ENCODE data around the gene TBC1D2B. TPM values are rescaled to one million over a fixed set of nuclear protein-coding genes. Genes with fewer than 3 reads are reported as not detected.
A peak's percentile ranks its signal among the peaks of the same experiment; 100 is the strongest.

The TBC1D2B gene
- total RNA-seq, 1 experiment from 2014 or later: 17.6 TPM

GRCh38 chr15:77989296-77990143, 88.0 kb downstream of the TBC1D2B start:
- H2BK12ac ChIP-seq (ENCODE audit: insufficient read length, low read depth, low read length): no peak overlapping the region
- no peaks in the 10 kb centered on the region for H3K79me1 ChIP-seq (ENCODE audit: insufficient read depth, low read depth, low read length, poor library complexity, severe bottlenecking)
- peak overlapping the region; percentile 4; the same call in 1 of the 2 replicates for H3K14ac ChIP-seq (ENCODE audit: insufficient read depth, low read length)
- H3K9me3 Mint-ChIP-seq: no peaks in the 10 kb centered on the region
- H3K23me2 ChIP-seq (ENCODE audit: insufficient read length, low read depth, low read length, poor library complexity, severe bottlenecking): no peaks in the 10 kb centered on the region
- H3K9me3 ChIP-seq (ENCODE audit: control insufficient read depth, low read depth, low read length): no peaks in the 10 kb centered on the region
- no peak overlapping the region for H2BK120ac ChIP-seq (ENCODE audit: low read depth, low read length, poor library complexity, severe bottlenecking)
- no peak overlapping the region for H4K8ac ChIP-seq (replicated peaks; ENCODE audit: insufficient read length, low read depth, low read length)
- no peaks in the 10 kb centered on the region for H3K36me3 Mint-ChIP-seq (ENCODE audit: insufficient read depth in 1 of 3, low read depth in 3 of 3)
- H3K4ac ChIP-seq (ENCODE audit: low read depth, low read length): no peak overlapping the region
- no peak overlapping the region for H3K4me2 ChIP-seq (ENCODE audit: insufficient read depth, insufficient read length, low read length)
- no peak overlapping the region for H3K9ac ChIP-seq (ENCODE audit: extremely low read depth, insufficient read length, low read length)
- no peaks in the 10 kb centered on the region for H3K27me3 ChIP-seq (ENCODE audit: insufficient read depth, low read length)
- H2AFZ ChIP-seq (ENCODE audit: low read length): no peak overlapping the region
- no CpG with 5 or more reads among the region's 22 CpGs for WGBS (ENCODE audit: extremely low coverage, insufficient read length, low lambda C conversion rate)
- no peak for TF ChIP-seq CTCF (conservative IDR thresholded peaks at IDR 0.05)
- H3K56ac ChIP-seq (ENCODE audit: insufficient read length, low read depth, low read length): no peak overlapping the region
- no peak overlapping the region for H3K23ac ChIP-seq (ENCODE audit: insufficient read length, low read depth, low read length)
- no peak overlapping the region for H2BK20ac ChIP-seq (ENCODE audit: low read depth, low read length, poor library complexity, severe bottlenecking)
- no peaks in the 10 kb centered on the region for H3K79me2 ChIP-seq (ENCODE audit: insufficient read depth, low read length)
- no peak overlapping the region for H4K91ac ChIP-seq (ENCODE audit: insufficient read length, low read depth, low read length)
- H3K27me3 Mint-ChIP-seq (ENCODE audit: low read depth): peaks cover 2% of the 10 kb centered on the region; the same call in 1 of the 2 replicates
- H2BK5ac ChIP-seq (ENCODE audit: insufficient read length, low read length): no peak overlapping the region
- no peaks in the 10 kb centered on the region for H3K4me1 ChIP-seq (ENCODE audit: insufficient read depth, low read length)
- H3K4me3 Mint-ChIP-seq: no peak overlapping the region
- peak overlapping the region in 1 of 3 experiments; percentile 52; a peak in 1 of 7 replicates for H3K27ac Mint-ChIP-seq
- no peak overlapping the region for H2AK5ac ChIP-seq (ENCODE audit: insufficient read length, low read length)
- no peaks in the 10 kb centered on the region for H4K20me1 ChIP-seq (ENCODE audit: control insufficient read depth, insufficient read depth, insufficient read length)
- H3K4me1 Mint-ChIP-seq: peaks cover 6 to 21% of the 10 kb centered on the region in 2 experiments; a peak in 3 of 4 replicates
- H3K18ac ChIP-seq (ENCODE audit: insufficient read length, low read depth, low read length): no peak overlapping the region
- H4K5ac ChIP-seq (ENCODE audit: insufficient read length, low read depth, low read length): no peak overlapping the region
- no peak overlapping the region for H3T11ph ChIP-seq (ENCODE audit: low read length)
- H2BK15ac ChIP-seq (ENCODE audit: low read depth, low read length): no peak overlapping the region
- no peak overlapping the region for H3K27ac ChIP-seq (ENCODE audit: insufficient read length, low read depth, low read length)
- DNase-seq: no peak

Data from H9 (cell line).